Measurements from ENCODE around the gene IFIT1. TPM values are rescaled to one million over a fixed set of nuclear protein-coding genes. Genes with fewer than 3 reads are reported as not detected.

Gene IFIT1, protein sequence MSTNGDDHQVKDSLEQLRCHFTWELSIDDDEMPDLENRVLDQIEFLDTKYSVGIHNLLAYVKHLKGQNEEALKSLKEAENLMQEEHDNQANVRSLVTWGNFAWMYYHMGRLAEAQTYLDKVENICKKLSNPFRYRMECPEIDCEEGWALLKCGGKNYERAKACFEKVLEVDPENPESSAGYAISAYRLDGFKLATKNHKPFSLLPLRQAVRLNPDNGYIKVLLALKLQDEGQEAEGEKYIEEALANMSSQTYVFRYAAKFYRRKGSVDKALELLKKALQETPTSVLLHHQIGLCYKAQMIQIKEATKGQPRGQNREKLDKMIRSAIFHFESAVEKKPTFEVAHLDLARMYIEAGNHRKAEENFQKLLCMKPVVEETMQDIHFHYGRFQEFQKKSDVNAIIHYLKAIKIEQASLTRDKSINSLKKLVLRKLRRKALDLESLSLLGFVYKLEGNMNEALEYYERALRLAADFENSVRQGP
- polyA plus RNA-seq (ENCODE audit: insufficient read length in 10 of 10): 10 to 100 TPM; 30.4 to 63.9 (median 43.9) TPM
- long read RNA-seq, donor 1, transcript IFIT1-201 (2 exons, 1,880 nt): major isoform, 16 of 16 reads
- long read RNA-seq, donor 1, partial matches to known transcripts: 0 of 16 reads
- long read RNA-seq, donor 1, other reads (novel, unspliced or antisense): 0 of 16 reads
- long read RNA-seq, donor 2, transcript IFIT1-201 (2 exons, 1,880 nt): major isoform, 18 of 18 reads
- long read RNA-seq, donor 2, partial matches to known transcripts: 0 of 18 reads
- long read RNA-seq, donor 2, other reads (novel, unspliced or antisense): 0 of 18 reads
- long read RNA-seq, donor 3: 0 reads
- long read RNA-seq, donor 4, transcript IFIT1-201 (2 exons, 1,880 nt): major isoform, 8 of 8 reads
- long read RNA-seq, donor 4, partial matches to known transcripts: 0 of 8 reads
- long read RNA-seq, donor 4, other reads (novel, unspliced or antisense): 0 of 8 reads
- long read RNA-seq, donor 5, transcript IFIT1-201 (2 exons, 1,880 nt): major isoform, 14 of 25 reads
- long read RNA-seq, donor 5, partial matches to known transcripts: 11 of 25 reads
- long read RNA-seq, donor 5, other reads (novel, unspliced or antisense): 0 of 25 reads
- long read RNA-seq, donor 6, transcript IFIT1-201 (2 exons, 1,880 nt): major isoform, 16 of 21 reads
- long read RNA-seq, donor 6, partial matches to known transcripts: 5 of 21 reads
- long read RNA-seq, donor 6, other reads (novel, unspliced or antisense): 0 of 21 reads
- long read RNA-seq, donor 7, transcript IFIT1-201 (2 exons, 1,880 nt): major isoform, 17 of 17 reads
- long read RNA-seq, donor 7, partial matches to known transcripts: 0 of 17 reads
- long read RNA-seq, donor 7, other reads (novel, unspliced or antisense): 0 of 17 reads
- long read RNA-seq, donor 8, transcript IFIT1-201 (2 exons, 1,880 nt): major isoform, 11 of 11 reads
- long read RNA-seq, donor 8, partial matches to known transcripts: 0 of 11 reads
- long read RNA-seq, donor 8, other reads (novel, unspliced or antisense): 0 of 11 reads
- long read RNA-seq, donor 9, partial matches to known transcripts: 0 of 2 reads
- long read RNA-seq, donor 9, other reads (novel, unspliced or antisense): 0 of 2 reads

DNA sequence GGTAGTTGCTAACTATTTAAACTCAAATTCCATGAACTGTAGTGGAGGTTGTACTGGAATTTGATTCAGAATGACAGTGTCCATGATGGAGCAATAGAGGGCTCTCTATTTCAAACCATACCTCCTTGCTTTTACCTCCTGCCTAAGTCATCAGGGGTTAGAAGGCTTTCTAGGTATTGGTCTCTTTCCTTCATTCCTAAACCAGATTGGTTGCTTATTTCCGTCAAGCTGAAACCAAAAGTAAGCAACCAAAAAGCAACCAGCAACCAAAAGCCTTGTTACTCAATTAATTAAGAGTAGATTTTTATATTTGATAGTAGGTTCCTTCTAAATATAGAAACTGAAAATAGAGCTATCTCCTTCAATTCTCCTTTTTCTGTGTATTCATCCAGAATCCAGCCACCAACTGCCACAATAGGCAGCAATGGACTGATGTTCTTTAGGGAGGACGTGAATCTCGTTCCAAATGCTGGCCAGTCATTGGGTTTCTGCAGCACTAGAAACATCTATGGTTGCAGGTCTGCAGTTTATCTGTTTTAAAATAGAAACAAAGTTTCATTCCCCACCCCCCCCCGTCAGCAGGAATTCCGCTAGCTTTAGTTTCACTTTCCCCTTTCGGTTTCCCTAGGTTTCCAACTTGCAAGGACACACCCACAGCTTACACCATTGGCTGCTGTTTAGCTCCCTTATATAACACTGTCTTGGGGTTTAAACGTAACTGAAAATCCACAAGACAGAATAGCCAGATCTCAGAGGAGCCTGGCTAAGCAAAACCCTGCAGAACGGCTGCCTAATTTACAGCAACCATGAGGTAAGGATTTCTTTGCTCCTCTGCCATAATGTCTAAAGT, at the start of gene IFIT1:
Gene IFIT1 (plus strand): TSS at position 717 of the 850 bp plus-strand sequence. CDS start 90 bp downstream, at position 807.
- DNase-seq: peak; percentile 90 to 95 (median 93)

DNA sequence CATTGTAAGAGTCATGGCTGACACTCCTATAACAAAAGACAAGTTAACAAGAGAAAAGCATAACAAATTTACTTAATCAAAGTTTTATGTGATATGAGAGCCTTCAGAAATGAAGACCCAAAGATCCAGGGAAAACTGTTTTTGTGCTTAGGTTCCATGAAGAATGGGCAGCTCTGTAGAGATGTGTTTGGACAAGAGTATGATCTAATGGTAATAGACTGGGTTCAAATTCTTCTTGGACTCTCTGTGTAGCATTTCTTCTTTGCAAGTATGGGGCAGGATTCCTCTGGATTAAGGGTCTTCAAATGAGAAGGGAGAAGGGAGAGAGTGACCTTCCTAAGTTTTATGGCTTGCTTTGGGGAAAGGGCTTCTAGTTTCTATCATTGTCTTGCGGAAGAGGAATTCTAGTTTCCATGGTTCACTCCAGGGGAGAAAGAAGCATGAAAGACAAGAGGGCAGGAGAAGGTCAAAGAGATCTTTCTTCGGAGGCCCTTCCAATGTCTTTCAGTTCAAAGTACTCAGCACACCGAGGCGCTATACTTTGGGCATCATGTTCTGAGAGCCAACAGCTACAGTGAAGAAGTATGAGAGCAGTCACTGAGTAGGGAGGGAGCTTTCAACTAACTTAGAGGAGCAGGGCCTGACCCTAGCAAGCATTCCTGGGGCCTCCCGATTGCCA, 49.2 kb upstream of the IFIT1 start:
- DNase-seq: no peak

DNA sequence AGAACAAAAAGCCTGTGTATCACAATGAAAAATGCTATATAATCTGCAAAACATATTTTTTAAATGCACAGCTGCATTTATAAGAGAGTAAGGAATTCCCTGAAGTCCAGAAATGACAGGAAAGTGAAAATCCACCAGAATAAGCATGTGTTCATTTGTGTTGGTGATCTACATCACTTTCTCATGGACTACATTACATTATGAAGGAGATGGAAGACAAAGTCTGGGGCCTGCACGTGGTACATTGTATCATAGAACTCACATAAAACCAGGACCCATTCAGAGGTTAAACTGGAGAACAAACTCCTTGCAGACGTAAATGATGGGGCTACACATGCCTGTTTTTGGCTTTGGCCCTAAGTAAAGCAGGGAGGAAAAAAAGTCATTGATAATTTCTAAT, 48.3 kb upstream of the IFIT1 start:
- DNase-seq: peak in 1 of 3 donors; percentile 58

DNA sequence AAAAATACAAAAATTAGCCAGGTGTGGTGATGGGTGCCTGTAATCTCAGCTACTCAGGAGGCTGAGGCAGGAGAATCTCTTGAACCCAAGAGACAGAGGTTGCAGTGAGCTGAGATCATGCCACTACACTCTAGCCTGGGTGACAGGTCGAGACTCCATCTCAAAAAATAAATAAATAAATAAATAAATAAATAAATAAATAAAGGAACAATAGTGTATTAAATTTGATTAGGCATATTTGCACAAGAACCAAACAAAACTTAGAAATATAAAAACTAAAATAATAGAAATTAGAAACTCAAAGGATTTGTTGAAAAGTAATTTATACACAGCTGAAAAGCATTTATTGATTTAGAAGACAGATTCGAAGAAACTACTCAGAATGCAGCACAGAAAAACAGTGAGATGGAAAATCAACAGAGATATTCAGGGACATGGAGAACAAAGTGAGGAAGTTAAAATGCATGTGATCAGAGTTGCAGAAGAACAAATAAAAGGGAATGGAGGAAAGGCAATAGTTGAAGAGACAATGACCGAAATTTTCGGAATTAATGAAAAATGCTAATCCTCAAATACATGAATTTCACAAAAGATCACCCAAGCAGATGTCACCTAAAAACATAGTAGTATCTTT, 46.9 kb upstream of the IFIT1 start:
- DNase-seq: no peak

DNA sequence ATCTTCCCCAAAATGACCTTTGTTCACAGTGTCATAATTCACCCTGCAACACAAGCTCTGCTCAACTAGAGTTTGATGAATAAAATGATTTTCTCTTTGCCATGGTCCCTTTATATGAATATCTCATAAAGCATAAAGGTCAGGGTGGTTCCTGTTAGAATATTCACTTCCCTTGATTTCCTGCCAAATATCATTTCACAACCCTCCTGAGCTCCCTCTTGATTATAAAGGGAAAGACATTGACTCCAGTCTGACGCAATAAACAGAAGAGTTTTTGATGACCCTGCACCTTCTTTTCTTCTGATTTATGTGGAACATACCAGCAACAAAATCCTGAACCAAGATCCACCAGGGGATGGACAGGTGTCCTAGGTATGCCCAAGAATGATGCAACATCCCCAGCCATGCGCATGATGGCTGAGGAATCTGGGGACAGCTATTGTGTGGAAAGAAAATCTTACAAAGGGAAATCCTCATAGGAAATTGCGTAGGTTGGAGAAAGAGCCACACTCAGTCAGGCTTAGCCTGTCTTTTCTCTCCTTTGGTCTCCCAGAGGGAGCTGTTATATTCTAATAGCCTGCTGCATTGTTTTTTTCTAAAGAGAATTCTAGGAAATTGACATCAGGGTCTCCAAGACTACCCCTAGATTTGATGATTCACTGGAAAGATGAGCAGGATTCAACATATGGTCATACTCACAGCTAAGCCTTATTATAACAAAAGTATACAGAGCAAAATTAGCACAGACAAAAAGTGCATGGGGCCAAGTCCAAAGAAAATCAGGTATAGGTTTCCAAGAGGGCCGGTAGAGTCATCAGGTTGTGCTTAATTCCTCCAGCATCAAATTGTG, 45.8 kb upstream of the IFIT1 start:
- peak in 1 of 3 donors; percentile 61 for DNase-seq

DNA sequence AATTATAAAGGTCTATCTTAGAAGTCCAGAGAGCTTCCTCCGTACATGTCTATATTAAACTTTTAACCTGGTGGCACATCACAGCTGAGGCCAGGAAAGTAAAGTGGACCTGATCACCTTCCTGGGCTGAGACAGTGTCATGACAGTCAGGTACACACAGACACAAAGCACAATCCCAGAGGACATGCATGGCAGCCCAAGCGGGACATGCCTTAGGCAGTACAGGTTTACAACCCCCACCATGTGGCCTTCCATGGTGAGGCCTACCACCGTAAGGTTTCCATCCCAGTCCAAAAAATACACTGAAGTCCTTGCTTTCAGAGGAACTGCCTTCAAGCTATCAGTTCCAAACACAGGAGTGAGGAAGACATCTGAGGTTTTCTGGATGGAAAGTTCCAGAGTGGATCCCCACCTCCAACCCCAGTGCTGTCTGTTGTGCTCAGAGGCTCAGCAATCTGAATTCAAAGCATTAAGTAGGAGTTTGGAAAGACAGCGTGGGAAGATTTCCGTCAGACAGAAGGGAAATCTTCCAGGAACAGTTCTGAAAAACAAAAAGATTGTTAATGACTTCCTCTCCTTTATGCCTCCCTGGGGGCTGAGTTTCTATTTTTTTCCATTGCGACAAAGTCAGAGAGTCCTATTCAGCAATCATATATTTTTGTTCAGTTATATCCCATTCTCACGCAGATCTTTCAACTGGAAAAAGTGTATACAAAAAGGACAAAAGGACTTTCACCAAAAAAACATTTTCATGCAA, 44.5 kb upstream of the IFIT1 start:
- peak in 2 of 3 donors; percentile 63 to 78 for DNase-seq

DNA sequence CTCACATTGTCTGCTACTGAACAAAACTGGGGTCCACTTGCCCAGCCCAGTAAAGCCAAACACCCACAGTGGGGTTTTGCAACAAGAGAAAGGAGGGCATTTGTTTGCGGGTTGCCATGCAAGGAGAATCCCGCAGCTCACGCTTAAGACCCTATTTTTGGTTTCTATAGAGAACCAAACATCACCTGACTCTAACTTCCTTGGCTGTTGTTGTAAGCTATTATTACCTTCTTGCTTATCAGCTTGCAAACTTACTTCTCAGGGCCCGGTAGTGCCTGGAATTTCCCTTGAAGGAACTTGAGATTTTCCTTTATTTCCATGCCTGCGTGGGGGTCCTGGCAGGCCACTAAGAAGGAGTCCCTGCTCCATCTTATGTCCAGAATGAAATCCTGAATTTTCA, 43.9 kb upstream of the IFIT1 start:
- DNase-seq: no peak

DNA sequence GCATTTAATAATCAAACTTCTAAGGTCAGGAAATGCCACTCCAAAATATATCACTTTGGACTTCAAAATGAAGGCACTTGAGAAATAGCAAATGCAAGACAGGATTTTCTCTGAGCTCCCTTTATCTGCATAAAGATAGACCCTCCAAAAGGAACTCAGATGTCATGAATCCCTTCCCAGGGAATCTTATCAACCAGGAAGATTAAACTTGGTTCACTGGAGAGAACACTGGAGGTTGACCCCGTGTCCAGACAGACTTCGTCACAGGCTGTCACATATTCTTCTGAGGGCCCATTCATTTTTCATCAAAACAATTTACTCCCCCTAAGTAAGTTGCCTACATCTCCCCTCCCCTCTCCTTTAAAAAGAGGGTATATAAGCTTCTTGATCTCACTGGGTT, 43.4 kb upstream of the IFIT1 start:
- no peak for DNase-seq

DNA sequence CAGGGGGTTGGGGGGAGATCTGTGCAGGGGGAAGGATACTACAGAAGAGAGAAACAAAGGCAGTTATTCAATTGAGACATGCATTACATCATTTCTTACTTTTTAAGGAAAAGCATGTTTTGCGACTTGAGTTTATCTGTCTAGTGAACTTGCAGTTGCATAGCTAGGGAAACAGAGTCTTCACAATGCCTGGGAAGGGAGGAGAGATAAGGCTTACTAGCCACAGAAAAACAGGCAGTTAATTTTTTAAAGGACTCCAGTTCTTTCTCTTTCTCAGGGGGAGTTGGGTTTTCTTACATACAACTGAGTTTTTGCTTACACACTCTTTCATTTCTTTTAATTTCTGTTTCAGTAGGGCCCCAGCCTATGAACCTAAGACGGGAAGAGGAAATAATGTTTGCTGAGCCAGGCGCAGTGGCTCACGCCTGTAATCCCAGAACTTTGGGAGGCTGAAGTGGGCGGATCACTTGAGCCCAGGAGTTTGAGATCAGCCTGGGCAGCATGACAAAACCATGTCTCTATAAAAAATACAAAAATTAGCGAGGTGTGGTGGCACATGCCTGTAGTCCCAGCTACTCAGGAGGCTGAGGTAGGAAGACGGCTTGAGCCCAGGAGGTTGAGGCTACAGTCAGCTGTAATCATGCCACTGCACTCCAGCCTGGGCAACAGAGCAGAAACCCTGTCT, 41.6 kb upstream of the IFIT1 start:
- peak in 1 of 3 donors; percentile 62 for DNase-seq

DNA sequence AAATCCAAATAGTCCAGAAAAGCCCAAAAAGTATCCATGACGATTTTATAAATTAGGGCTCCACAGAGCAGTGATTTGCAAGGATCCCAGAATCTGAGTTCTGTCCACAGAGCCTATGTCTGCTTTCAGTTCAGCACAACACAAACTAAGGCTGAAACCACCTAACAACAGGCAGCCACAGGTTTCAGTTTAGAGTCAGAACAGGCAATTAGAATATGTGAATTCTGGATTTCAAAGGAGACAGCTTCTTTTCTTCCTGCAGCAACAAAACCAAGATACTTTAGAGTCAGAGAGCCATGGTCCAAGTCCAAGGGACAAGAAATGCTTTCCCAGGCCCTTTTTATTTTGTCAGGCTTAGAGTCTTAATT, 41.0 kb upstream of the IFIT1 start:
- DNase-seq: peak in 1 of 3 donors; percentile 66

DNA sequence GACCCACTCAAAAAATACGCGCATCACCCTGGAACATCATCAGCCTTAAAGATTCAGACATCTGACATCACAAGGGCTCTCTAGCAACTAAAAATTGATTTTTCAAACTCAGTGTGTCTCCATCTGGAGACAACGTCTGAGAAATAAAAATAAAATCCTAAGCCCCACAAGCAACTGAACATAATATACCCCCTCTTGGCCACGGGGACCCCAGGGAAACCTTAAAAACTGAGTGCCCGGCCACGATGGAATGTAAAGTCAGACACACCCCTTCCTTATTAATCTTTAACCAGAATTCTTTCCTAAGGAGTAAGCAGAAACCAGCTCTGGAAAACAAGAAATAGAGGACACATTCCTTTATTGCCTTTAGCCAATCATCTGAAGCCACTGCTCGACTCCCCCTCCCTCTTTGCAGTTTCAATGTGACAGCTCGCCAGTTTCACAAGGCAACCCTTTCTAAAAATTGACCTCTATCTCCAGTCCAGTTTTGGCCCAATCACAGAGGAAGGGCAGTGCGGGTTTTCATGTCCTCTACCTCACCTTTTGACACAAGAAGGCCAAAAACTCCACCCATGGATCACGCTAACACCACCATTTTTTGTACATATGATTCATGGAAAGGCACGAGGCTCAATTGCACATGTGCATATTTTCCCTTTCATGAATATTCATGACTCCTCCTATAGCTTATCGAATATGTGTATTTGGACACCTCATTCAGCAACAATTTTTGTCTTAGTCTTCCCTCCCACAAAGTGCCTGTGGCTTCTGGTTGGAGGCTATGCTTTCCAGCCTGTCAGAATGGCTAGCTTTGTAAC, 40.4 kb upstream of the IFIT1 start:
- peak in 2 of 3 donors; percentile 65 to 92 for DNase-seq

DNA sequence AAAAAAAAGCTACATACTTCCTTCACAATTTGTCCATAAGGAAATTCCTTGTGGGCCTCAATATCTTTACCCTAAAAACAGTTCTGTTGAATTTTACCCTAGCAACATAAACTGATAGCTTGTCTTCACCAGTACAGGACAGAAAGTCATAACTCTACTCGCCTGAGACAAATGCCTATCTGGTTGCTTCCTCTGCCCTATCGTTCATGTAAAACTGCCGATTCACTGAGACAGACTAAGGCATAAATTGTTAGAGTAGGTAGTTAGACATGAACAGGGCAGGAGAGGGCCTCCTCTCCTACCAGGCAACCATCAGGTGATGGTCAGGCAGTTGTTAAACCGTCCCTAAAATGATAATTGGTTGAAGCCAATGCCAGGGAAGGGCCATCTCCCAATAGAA, 39.6 kb upstream of the IFIT1 start:
- no peak for DNase-seq

DNA sequence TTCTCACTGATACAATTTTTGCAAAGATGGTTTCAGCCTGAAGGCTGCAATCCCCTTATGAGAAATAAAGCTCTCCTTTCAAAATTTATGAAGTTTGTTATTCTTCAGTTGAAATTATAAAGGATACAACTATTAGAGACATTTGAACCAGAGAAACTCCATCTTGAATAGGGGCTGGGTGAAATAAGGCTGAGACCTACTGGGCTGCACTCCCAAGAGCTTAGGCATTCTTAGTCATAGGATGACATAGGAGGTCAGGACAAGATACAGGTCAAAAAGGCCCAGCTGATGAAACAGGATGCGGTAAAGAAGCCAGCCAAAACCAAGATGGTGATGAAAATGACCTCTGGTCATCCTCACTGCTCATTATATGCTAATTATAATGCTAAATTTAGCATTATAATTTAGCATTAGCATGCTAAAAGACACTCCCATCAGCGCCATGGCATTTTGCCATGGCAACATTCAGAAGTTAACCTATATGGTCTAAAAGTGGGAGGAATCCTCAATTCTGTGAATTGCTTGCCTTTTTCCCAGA, 37.0 kb upstream of the IFIT1 start:
- peak in 1 of 3 donors; percentile 40 for DNase-seq

DNA sequence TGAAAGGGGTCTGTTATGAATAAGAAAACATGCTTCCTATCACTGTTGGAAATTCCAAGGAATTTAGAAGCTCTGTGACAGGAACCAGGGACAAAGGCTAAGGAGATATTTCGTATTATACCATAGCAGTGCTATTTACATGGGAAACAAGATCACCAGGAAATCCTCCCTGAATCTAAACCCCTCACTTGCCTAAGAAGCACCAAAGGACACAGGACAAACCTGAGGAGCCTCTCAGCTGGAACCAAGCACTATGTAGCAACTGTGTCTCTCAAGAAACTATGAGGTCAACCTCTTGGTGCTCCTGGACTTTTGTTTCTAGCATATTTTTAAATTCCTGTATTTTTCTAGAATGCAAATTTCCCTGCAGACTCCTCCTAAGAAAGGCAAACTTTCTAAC, 35.3 kb upstream of the IFIT1 start:
- DNase-seq: no peak

DNA sequence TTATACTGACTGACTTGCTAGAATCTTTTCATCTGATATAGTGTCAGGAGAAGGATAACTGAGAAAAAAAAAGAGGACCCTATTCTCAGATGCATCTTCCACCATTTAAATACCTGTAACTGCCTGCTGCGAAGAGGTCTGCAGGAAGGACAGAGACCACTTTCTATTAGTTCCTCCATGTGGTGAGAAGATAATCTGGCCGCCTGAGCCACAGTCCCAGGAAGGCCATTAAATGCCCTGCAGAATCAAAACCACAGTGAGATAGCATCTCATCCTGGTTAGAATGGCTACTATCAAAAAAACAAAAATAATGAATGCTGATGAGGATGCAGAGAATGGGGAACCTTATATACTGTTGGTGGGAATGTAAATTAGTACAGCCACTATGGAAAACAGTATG, 34.4 kb upstream of the IFIT1 start:
- no peak for DNase-seq

DNA sequence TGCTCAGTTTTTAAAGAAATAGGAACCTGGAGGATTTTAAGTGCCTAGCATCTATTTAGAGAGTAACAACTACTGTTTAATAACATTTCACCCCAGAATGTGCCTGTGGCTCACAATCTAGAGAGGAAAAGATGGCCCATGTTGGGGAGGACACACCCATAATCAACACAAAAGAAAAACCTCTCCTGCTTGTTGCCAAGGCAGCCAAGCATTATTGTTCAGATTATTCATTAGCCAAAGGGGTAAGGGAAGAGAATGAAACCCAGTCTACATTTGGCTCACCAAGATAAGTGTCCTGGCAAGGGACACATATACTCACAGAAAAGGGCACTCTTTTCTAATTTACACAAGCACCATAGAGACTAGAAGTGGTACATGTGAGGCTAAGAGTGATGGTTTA, 32.3 kb upstream of the IFIT1 start:
- no peak for DNase-seq
